NCI-H2171 (cell line): ENCODE results near the gene C12orf42.

Source experiments
- DNase-seq: peaks from one replicate; lab custom pipeline; 2025; lab: John Stamatoyannopoulos, UW

The C12orf42 gene

GRCh38 chr12:103495469-103496456, at the start of gene C12orf42:
C12orf42 (minus strand) TSS chr12:103495968; CDS start chr12:103478426, 17,542 bp downstream.
- DNase-seq: peak; percentile 90

GRCh38 chr12:103542078-103542477, 46.3 kb upstream of the C12orf42 start:
- DNase-seq: no peak

- DNase-seq: no peak
Observed at GRCh38 chr12:103540319-103540718, 44.6 kb upstream of the C12orf42 start.

- no peak for DNase-seq
Observed at GRCh38 chr12:103538397-103538796, 42.6 kb upstream of the C12orf42 start.

- peak; percentile 60 for DNase-seq
Observed at GRCh38 chr12:103530307-103531066, 34.7 kb upstream of the C12orf42 start.

- DNase-seq: peak; percentile 81
Observed at GRCh38 chr12:103529306-103529705, 33.5 kb upstream of the C12orf42 start.

GRCh38 chr12:103524238-103524875, 28.6 kb upstream of the C12orf42 start:
- DNase-seq: no peak

GRCh38 chr12:103523771-103524170, 28.0 kb upstream of the C12orf42 start:
- DNase-seq: peak; percentile 27

- no peak for DNase-seq
Observed at GRCh38 chr12:103520686-103521215, 25.0 kb upstream of the C12orf42 start.

- DNase-seq: no peak
Observed at GRCh38 chr12:103519632-103520031, 23.9 kb upstream of the C12orf42 start.

GRCh38 chr12:103518899-103519298, 23.1 kb upstream of the C12orf42 start:
- DNase-seq: no peak

GRCh38 chr12:103517161-103517560, 21.4 kb upstream of the C12orf42 start:
- no peak for DNase-seq

GRCh38 chr12:103515341-103515740, 19.6 kb upstream of the C12orf42 start:
- no peak for DNase-seq

- DNase-seq: no peak
Observed at GRCh38 chr12:103513875-103514274, 18.1 kb upstream of the C12orf42 start.

- no peak for DNase-seq
Observed at GRCh38 chr12:103505371-103506236, 9.8 kb upstream of the C12orf42 start.

GRCh38 chr12:103504606-103505005, 8.8 kb upstream of the C12orf42 start:
- no peak for DNase-seq

- no peak for DNase-seq
Observed at GRCh38 chr12:103503546-103504480, 8.0 kb upstream of the C12orf42 start.

- DNase-seq: no peak
Observed at GRCh38 chr12:103501447-103501846, 5.7 kb upstream of the C12orf42 start.

GRCh38 chr12:103499571-103499970, 3.8 kb upstream of the C12orf42 start:
- DNase-seq: no peak

- DNase-seq: no peak
Observed at GRCh38 chr12:103498990-103499389, 3.2 kb upstream of the C12orf42 start.
